MM.1S (cell line): ENCODE results near the gene CNRIP1.

Experiments
- EZH2 ChIP-seq: fragments of 300-600 bp; sonication (generic); optimal IDR thresholded peaks from 2 replicates; pipeline ENCODE3; 2017; ENCODE audit warnings: low read depth, mild to moderate bottlenecking, antibody characterized with exemption, low read length, mixed read lengths
- EZH2phosphoT487 ChIP-seq: fragments of 300-600 bp; sonication (generic); IDR thresholded peaks from 2 replicates; pipeline ENCODE4 v1.6.1; 2018; ENCODE audit warnings: antibody characterized with exemption, low read length

GRCh38 chr2:68318914-68319397 is 793 bp downstream of the CNRIP1 start:
- TF ChIP-seq EZH2 (no peak), EZH2phosphoT487 (no peak)
